GM12878 (cell line): Measurements from ENCODE around the gene ACSF3. TPM values are rescaled to one million over a fixed set of nuclear protein-coding genes. Genes with fewer than 3 reads are reported as not detected.

ENCODE experiments used
- ATAC-seq: fragments of 200-7000 bp; cut with Tn5 transposase; 3 replicates; pipeline ENCODE4 v1.9.1; 2020; ENCODE audit warnings: mild to moderate bottlenecking, moderate library complexity
- Bru-seq: library from RNA; stranded (reverse); fragments of 400-500 nt; gene quantifications from one replicate; lab custom pipeline; 2021; lab: Mats Ljungman, UMichigan
- BruChase-seq, 2 experiments: library from RNA; stranded (reverse); fragments of 400-500 nt; gene quantifications; one replicate each; lab custom pipeline; 2021; lab: Mats Ljungman, UMichigan
- BruUV-seq: library from RNA; stranded (reverse); fragments of 400-500 nt; replicated peaks from 2 replicates; lab custom pipeline; 2021; lab: Mats Ljungman, UMichigan
- CTCF ChIA-PET: fragments of 300-600 bp; sonication (Branson Sonifier 250); formaldehyde crosslinking; extraction: SDS; loops from one replicate; lab custom pipeline; 2021; ENCODE audit warnings: inconsistent platforms; lab: Yijun Ruan, JAX
- POLR2A ChIA-PET: fragments of 350-600 bp; formaldehyde crosslinking; extraction: SDS; loops from one replicate; lab custom pipeline; 2021; ENCODE audit warnings: inconsistent platforms; lab: Charles Lee
- RAD21 ChIA-PET: fragments of 300-600 bp; sonication (Branson Sonifier 250); formaldehyde crosslinking; loops from one replicate; lab custom pipeline; 2023; ENCODE audit warnings: antibody characterized with exemption; ENCODE audit not compliant: unreplicated experiment; lab: Charles Lee
- SMC1A ChIA-PET: fragments of 300-600 bp; sonication (Branson Sonifier 250); formaldehyde crosslinking; loops from one replicate; lab custom pipeline; 2023; ENCODE audit not compliant: unreplicated experiment, uncharacterized antibody; lab: Charles Lee
- DNase-seq: peaks from one replicate; pipeline ENCODE4 v3.0.0-alpha.2; 2011; ENCODE audit warnings: low read depth, low spot score
- FAIRE-seq: peaks from 3 replicates; lab custom pipeline; 2011; peaks lifted over from hg19 to GRCh38; lab: Jason Lieb, UNC
- H2AFZ ChIP-seq: 2 replicates; pipeline ENCODE4 v1.6.0; 2011; ENCODE audit warnings: low read depth, low read length, control low read depth; ENCODE audit not compliant: control insufficient read depth
- H3K27ac ChIP-seq: 2 replicates; pipeline ENCODE4 v1.5.1; 2011; ENCODE audit warnings: control low read depth; ENCODE audit not compliant: control insufficient read depth, insufficient read depth
- H3K27me3 ChIP-seq, 2 experiments: replicated peaks in 1 of 2; 2 replicates each; pipeline versions ENCODE4 v1.6.0 to v1.6.1; 2011; ENCODE audit warnings: low read length in 1 of 2; ENCODE audit not compliant: control insufficient read depth in 2 of 2, insufficient read depth in 2 of 2
- H3K36me3 ChIP-seq, 2 experiments: 2 replicates each; pipeline ENCODE4 v1.5.1; 2011; ENCODE audit warnings: low read length in 1 of 2; ENCODE audit not compliant: control insufficient read depth in 2 of 2, insufficient read depth in 2 of 2
- H3K4me1 ChIP-seq: 2 replicates; pipeline ENCODE4 v1.6.1; 2011; ENCODE audit warnings: mild to moderate bottlenecking, low read length, moderate library complexity, mixed read lengths; ENCODE audit not compliant: control insufficient read depth, insufficient read depth
- H3K4me2 ChIP-seq: 2 replicates; pipeline ENCODE4 v1.6.0; 2011; ENCODE audit warnings: control low read depth; ENCODE audit not compliant: control insufficient read depth, insufficient read depth
- H3K4me3 ChIP-seq: fragments of 200-600 bp; sonication (generic); 2 replicates; pipeline ENCODE4 v1.5.1; 2016
- H3K79me2 ChIP-seq: 2 replicates; pipeline ENCODE4 v1.6.0; 2011; ENCODE audit warnings: low read length; ENCODE audit not compliant: control insufficient read depth, insufficient read depth
- H3K9ac ChIP-seq: 2 replicates; pipeline ENCODE4 v1.8.0; 2011; ENCODE audit warnings: low read length, control low read depth, mixed read lengths; ENCODE audit not compliant: control insufficient read depth, insufficient read depth
- H3K9me3 ChIP-seq: replicated peaks from 3 replicates; pipeline ENCODE4 v1.5.1; 2011; ENCODE audit warnings: mild to moderate bottlenecking, low read length; ENCODE audit not compliant: control insufficient read depth, insufficient read depth
- H4K20me1 ChIP-seq: 2 replicates; pipeline ENCODE4 v1.6.0; 2011; ENCODE audit not compliant: control insufficient read depth, insufficient read depth
- BACH1 ChIP-seq: fragments of 450-650 bp; IDR thresholded peaks from 2 replicates; pipeline ENCODE4 v1.6.1; 2017; ENCODE audit warnings: mild to moderate bottlenecking, borderline replicate concordance
- CBX5 ChIP-seq: sonication (generic); IDR thresholded peaks from 2 replicates; pipeline ENCODE4 v1.6.1; 2016; ENCODE audit warnings: low read depth, moderate library complexity, mild to moderate bottlenecking, inconsistent platforms
- CEBPB ChIP-seq, 2 experiments: fragments of 150-350 bp in 1 of 2; IDR thresholded peaks; 2 replicates each; pipeline ENCODE4 v1.6.1; 2012 to 2014; ENCODE audit warnings: low read depth in 2 of 2, low read length in 2 of 2, borderline replicate concordance in 1 of 2, inconsistent platforms in 1 of 2
- DPF2 ChIP-seq: fragments of 450-650 bp; IDR thresholded peaks from 2 replicates; pipeline ENCODE4 v1.6.1; 2017; ENCODE audit warnings: mild to moderate bottlenecking
- E2F8 ChIP-seq: fragments of 450-650 bp; IDR thresholded peaks from 2 replicates; pipeline ENCODE4 v1.6.1; 2018; ENCODE audit warnings: mild to moderate bottlenecking, low read depth, moderate library complexity; ENCODE audit not compliant: partially characterized antibody
- HCFC1 ChIP-seq: fragments of 150-350 bp; IDR thresholded peaks from 2 replicates; pipeline ENCODE4 v1.6.1; 2014; ENCODE audit warnings: low read length
- IKZF2 ChIP-seq, 2 experiments: fragments of 450-650 bp; IDR thresholded peaks; 2 replicates each; pipeline ENCODE4 v1.6.1; 2017; ENCODE audit warnings: mild to moderate bottlenecking in 2 of 2, moderate library complexity in 2 of 2
- IRF3 ChIP-seq: fragments of 450-650 bp; IDR thresholded peaks from 2 replicates; pipeline ENCODE4 v1.6.1; 2014; ENCODE audit warnings: mild to moderate bottlenecking
- POLR2A ChIP-seq: IDR thresholded peaks from 2 replicates; pipeline ENCODE4 v1.6.1; 2011; ENCODE audit warnings: low read depth, mild to moderate bottlenecking, low read length
- SKIL ChIP-seq: fragments of 450-650 bp; IDR thresholded peaks from 2 replicates; pipeline ENCODE4 v1.6.1; 2017; ENCODE audit warnings: mild to moderate bottlenecking, low read depth, inconsistent platforms; ENCODE audit not compliant: poor library complexity, severe bottlenecking
- SMAD1 ChIP-seq: fragments of 450-650 bp; IDR thresholded peaks from 2 replicates; pipeline ENCODE4 v1.6.1; 2018; ENCODE audit warnings: mild to moderate bottlenecking, low read depth; ENCODE audit not compliant: partially characterized antibody
- SUZ12 ChIP-seq: fragments of 200-600 bp; sonication (generic); IDR thresholded peaks from one replicate; pipeline ENCODE4 v1.6.1; 2018; ENCODE audit warnings: antibody characterized with exemption, mild to moderate bottlenecking; ENCODE audit not compliant: unreplicated experiment
- WGBS: methylation state at CpG from one replicate; pipeline ENCODE4 v1.1.6; 2016; ENCODE audit warnings: low lambda C conversion rate; ENCODE audit not compliant: insufficient replicate concordance, insufficient coverage; ENCODE audit errors: missing lambda C conversion rate; 5-methylcytosine and 5-hydroxymethylcytosine counted together
- in situ Hi-C: fragments of 300-500 bp; cut with MboI; formaldehyde crosslinking; loops from 9 replicates; pipeline ENCODE4 v1.14.3; 2018; ENCODE audit warnings: mixed read lengths
- intact Hi-C: fragments of 100-400 bp; cut with micrococcal nuclease; formaldehyde crosslinking; loops from one replicate; pipeline ENCODE4 v1.14.2; 2022; ENCODE audit not compliant: unreplicated experiment
- long read RNA-seq, 2 experiments: library from polyadenylated mRNA; unstranded; transcript quantifications; one replicate each; pipeline ENCODE4 v2.0.0, GENCODE V29; 2019 to 2020
- polyA minus RNA-seq, 3 experiments: library from RNA; depleted of rRNA, polyadenylated mRNA; stranded (reverse); fragments of >200 nt; gene quantifications; 2 replicates each; pipeline ENCODE4 v1.2.3, GENCODE V29; 2011
- polyA plus RNA-seq, 11 experiments: library from polyadenylated mRNA; depleted of rRNA in 4 of 11; unstranded in 6 of 11; stranded (reverse) in 5 of 11; fragments of >200 nt; fragmentation: Nextera tagmentation in 4 of 11; fragmentation: Illumina TruSeq in 1 of 11; extraction: Ambion mirVana in 4 of 11; extraction: Trizol in 1 of 11; gene quantifications; 1 replicate in 1 of 11; 2 replicates in 10 of 11; pipeline versions ENCODE4 v1.2.1 to v1.2.3, GENCODE V29; 2011 to 2016; ENCODE audit warnings: inconsistent platforms in 2 of 11, missing spikeins in 2 of 11, low read depth in 1 of 11
- total RNA-seq, 4 experiments: library from RNA; depleted of rRNA in 3 of 4; stranded (reverse); fragments of >200 nt in 3 of 4; fragmentation: Illumina TruSeq in 1 of 4; extraction: Trizol in 1 of 4; gene quantifications; 2 replicates each; pipeline versions ENCODE4 v1.2.1 to v1.2.3, GENCODE V29; 2013 to 2021

The ACSF3 gene
- total RNA-seq (2013; cell fraction: nucleolus; rRNA removed) = 60.4 and 72.7 TPM in 2 replicates
- total RNA-seq (2014; rRNA removed) = 30.9 and 32.8 TPM in 2 replicates
- total RNA-seq (2014; rRNA removed; fragmentation: Illumina TruSeq; extraction: Trizol) = 18.5 and 20.7 TPM in 2 replicates
- 36.1 and 43.8 TPM in 2 replicates for total RNA-seq (2021)
- polyA plus RNA-seq (2011; ENCODE audit: low read depth) = 7.5 TPM
- polyA plus RNA-seq (2011; rRNA removed) = 15.1 and 17.8 TPM in 2 replicates
- polyA plus RNA-seq (2011; cell fraction: cytosol; rRNA removed) = 18.1 and 23.3 TPM in 2 replicates
- polyA plus RNA-seq (2011; cell fraction: nucleus; rRNA removed) = 28.8 and 39.9 TPM in 2 replicates
- 23.9 and 24.2 TPM in 2 replicates for polyA plus RNA-seq (2012)
- 15.6 and 16.9 TPM in 2 replicates for polyA plus RNA-seq (2014; fragmentation: Illumina TruSeq; extraction: Trizol)
- polyA plus RNA-seq (2014; fragmentation: Nextera tagmentation; extraction: Ambion mirVana) = 1 to 10 TPM; 1.0 to 3.5 TPM
- 36.8 and 39.3 TPM in 2 replicates for polyA plus RNA-seq (2014; rRNA removed)
- polyA plus RNA-seq (2016; fragmentation: Nextera tagmentation; extraction: Ambion mirVana) = 10 to 100 TPM; 35.0 to 44.4 TPM
- 16.5 and 25.4 TPM in 2 replicates for polyA minus RNA-seq (2011; rRNA and poly(A)+ RNA removed)
- 18.8 and 21.5 TPM in 2 replicates for polyA minus RNA-seq (2011; cell fraction: cytosol; rRNA and poly(A)+ RNA removed)
- polyA minus RNA-seq (2011; cell fraction: nucleus; rRNA and poly(A)+ RNA removed) = 13.2 and 18.4 TPM in 2 replicates
- percentile 70 among the genes with signal in this experiment for Bru-seq, nascent RNA
- BruChase-seq, experiment 1, labeled RNA remaining after a 6-hour chase = percentile 71 among the genes with signal in this experiment
- BruChase-seq, experiment 2, labeled RNA remaining after a 2-hour chase = percentile 68 among the genes with signal in this experiment
- long read RNA-seq, experiment 1, transcript ACSF3-218 (11 exons, 3,751 nt) = major isoform, 5 of 21 reads
- long read RNA-seq, experiment 1, partial matches to known transcripts = 6 of 21 reads
- long read RNA-seq, experiment 1, other reads (novel, unspliced or antisense) = 5 of 21 reads
- long read RNA-seq, experiment 2, partial matches to known transcripts = 1 of 10 reads
- long read RNA-seq, experiment 2, other reads (novel, unspliced or antisense) = 6 of 10 reads

- ChIA-PET POLR2A (interaction anchor here (0.5 to 2.1 kb wide), 5 partner anchors 22 to 229 kb away, joined by 4 to 7 read pairs (median 4); no protein-coding TSS in a partner anchor), CTCF (interaction anchor here (1.4 kb wide), 1 partner anchor 29 kb away, joined by 5 read pairs; no protein-coding TSS in a partner anchor), RAD21 (interaction anchor here (0.6 to 1.8 kb wide), 2 partner anchors 21 to 43 kb away, joined by 3 to 5 read pairs; no protein-coding TSS in a partner anchor), SMC1A (interaction anchor here (1.2 kb wide), 1 partner anchor 12 kb away, joined by 3 read pairs; no protein-coding TSS in a partner anchor)
- H3K27me3 ChIP-seq = peaks cover 0 to 1% of the 10 kb centered on the region in 2 experiments; a peak in 2 of 4 replicates
- peak within 1 kb of the TSS; percentile 86 for H3K4me2 ChIP-seq
- peaks cover 32% of the 10 kb centered on the region for H3K4me1 ChIP-seq
- FAIRE-seq (no peak), ATAC-seq (peak; percentile 49), DNase-seq (no peak)
- in situ Hi-C loops = no loop called here
- BruUV-seq = no TSS peak
- H3K9ac ChIP-seq = peak within 1 kb of the TSS; percentile 82
- no peaks in the 10 kb centered on the region for H4K20me1 ChIP-seq
- H3K9me3 ChIP-seq = no peaks in the 10 kb centered on the region
- H3K79me2 ChIP-seq = peaks cover 40% of the 10 kb centered on the region
- H2AFZ ChIP-seq = peak within 1 kb of the TSS; percentile 86
- peak within 1 kb of the TSS; percentile 81 for H3K4me3 ChIP-seq
- under 1% methylated on average over 55 of the region's 110 CpGs for WGBS
- peak within 1 kb of the TSS; percentile 69 for H3K27ac ChIP-seq
- intact Hi-C loops = no loop called here
- H3K36me3 ChIP-seq = no peaks in the 10 kb centered on the region
- no peak for TF ChIP-seq CEBPB (IDR thresholded peaks at IDR 0.05; ENCODE audit: borderline replicate concordance in 1 of 2, low read depth in 2 of 2, low read length in 2 of 2)
- 0 out of 2 replicates have a peak, but pooled peaks have one; percentile 51 for TF ChIP-seq CBX5
- TF ChIP-seq E2F8 = no peak
- peak; percentile 70 for TF ChIP-seq IRF3
- TF ChIP-seq SUZ12 = no peak
- no peak for TF ChIP-seq SKIL
- TF ChIP-seq IKZF2 (IDR thresholded peaks at IDR 0.05) = no peak
- peak; percentile 86 for TF ChIP-seq DPF2
- TF ChIP-seq HCFC1 = peak; percentile 88
- TF ChIP-seq SMAD1 = no peak
- peak; percentile 77 for TF ChIP-seq POLR2A
- peak; percentile 94 for TF ChIP-seq BACH1
Measured at GRCh38 chr16:89093602-89094251, at the start of gene ACSF3. ACSF3 (plus strand) TSS chr16:89093852; CDS start chr16:89100682, 6,830 bp downstream.
